Measurements from ENCODE around the gene ST3GAL5. TPM values are rescaled to one million over a fixed set of nuclear protein-coding genes. Genes with fewer than 3 reads are reported as not detected.
A peak's percentile ranks its signal among the peaks of the same experiment; 100 is the strongest.

The ST3GAL5 gene
- total RNA-seq, 4 donors from 2014 or later = 10.8 to 23.9 (median 16.5) TPM

- peaks cover 0 to 5% (median 0%) of the 10 kb centered on the region in 4 donors for H3K4me1 ChIP-seq
- H3K36me3 ChIP-seq = no peaks in the 10 kb centered on the region
- no peak overlapping the region for H3K4me3 ChIP-seq
- H3K27ac ChIP-seq = no peak overlapping the region
- H3K27me3 ChIP-seq = no peaks in the 10 kb centered on the region
- no peak for DNase-seq
- TF ChIP-seq POLR2A (IDR thresholded peaks at IDR 0.05) = no peak
- TF ChIP-seq CTCF (IDR thresholded peaks at IDR 0.05) = no peak
- H3K9me3 ChIP-seq = no peaks in the 10 kb centered on the region
These were observed 88.2 kb downstream of the ST3GAL5 start for GRCh38 chr2:85800586-85800985.

GRCh38 chr2:85799215-85799956 is 89.4 kb downstream of the ST3GAL5 start:
- Histone ChIP-seq H3K9me3 (no peaks in the 10 kb centered on the region), H3K27me3 (no peaks in the 10 kb centered on the region), H3K36me3 (no peaks in the 10 kb centered on the region), H3K4me1 (peaks cover 0 to 7% (median 0%) of the 10 kb centered on the region in 4 donors), H3K4me3 (no peak overlapping the region), H3K27ac (no peak overlapping the region)
- peak in 1 of 3 donors; percentile 59 for DNase-seq
- TF ChIP-seq POLR2A (IDR thresholded peaks at IDR 0.05) (no peak), CTCF (IDR thresholded peaks at IDR 0.05) (no peak)

- Histone ChIP-seq H3K4me1 (peaks cover 0 to 9% (median 0%) of the 10 kb centered on the region in 4 donors), H3K4me3 (no peak overlapping the region), H3K27me3 (no peaks in the 10 kb centered on the region), H3K9me3 (no peaks in the 10 kb centered on the region), H3K27ac (no peak overlapping the region), H3K36me3 (no peaks in the 10 kb centered on the region)
- DNase-seq = no peak
- no peak for TF ChIP-seq POLR2A (IDR thresholded peaks at IDR 0.05)
- peak in 4 of 6 experiments; percentile 14 to 39 (median 29) for TF ChIP-seq CTCF (IDR thresholded peaks at IDR 0.05)
These were observed 90.9 kb downstream of the ST3GAL5 start for GRCh38 chr2:85797921-85798320.

- Histone ChIP-seq H3K27me3 (no peaks in the 10 kb centered on the region), H3K9me3 (no peaks in the 10 kb centered on the region), H3K4me1 (peaks cover 0 to 15% (median 0%) of the 10 kb centered on the region in 4 donors), H3K36me3 (no peaks in the 10 kb centered on the region), H3K4me3 (no peak overlapping the region), H3K27ac (peak overlapping the region in 1 of 4 donors; percentile 44)
- no peak for DNase-seq
- TF ChIP-seq CTCF (IDR thresholded peaks at IDR 0.05) = no peak
- no peak for TF ChIP-seq POLR2A (IDR thresholded peaks at IDR 0.05)
These were observed 91.5 kb downstream of the ST3GAL5 start for GRCh38 chr2:85797263-85797660.

- H3K4me1 ChIP-seq = peaks cover 0 to 15% (median 0%) of the 10 kb centered on the region in 4 donors
- no peaks in the 10 kb centered on the region for H3K36me3 ChIP-seq
- peak overlapping the region in 1 of 4 donors; percentile 44 for H3K27ac ChIP-seq
- H3K27me3 ChIP-seq = no peaks in the 10 kb centered on the region
- H3K4me3 ChIP-seq = no peak overlapping the region
- H3K9me3 ChIP-seq = no peaks in the 10 kb centered on the region
- no peak for TF ChIP-seq POLR2A (IDR thresholded peaks at IDR 0.05)
- DNase-seq = peak in 1 of 3 donors; percentile 44
These were observed 92.2 kb downstream of the ST3GAL5 start for GRCh38 chr2:85796341-85797262.

- no peak for DNase-seq
- TF ChIP-seq POLR2A (IDR thresholded peaks at IDR 0.05) = no peak
- TF ChIP-seq CTCF (IDR thresholded peaks at IDR 0.05) = no peak
- Histone ChIP-seq H3K4me3 (no peak overlapping the region), H3K27ac (peak overlapping the region in 1 of 4 donors; percentile 44), H3K9me3 (no peaks in the 10 kb centered on the region), H3K27me3 (no peaks in the 10 kb centered on the region), H3K36me3 (no peaks in the 10 kb centered on the region), H3K4me1 (peaks cover 0 to 15% (median 0%) of the 10 kb centered on the region in 4 donors)
These were observed 92.8 kb downstream of the ST3GAL5 start for GRCh38 chr2:85796046-85796340.
